Nephron (organoid): ENCODE results near the gene PRSS53.

ENCODE experiments used
- H3K27ac Mint-ChIP-seq, 3 experiments: 2 replicates each; pipeline ENCODE4 v1.8.0; 2020; ENCODE audit warnings: mixed read lengths in 3 of 3, mild to moderate bottlenecking in 2 of 3, moderate library complexity in 1 of 3
- H3K27me3 Mint-ChIP-seq: 2 replicates; pipeline ENCODE4 v1.8.0; 2021; ENCODE audit warnings: low read depth, mild to moderate bottlenecking, moderate library complexity, mixed read lengths
- H3K36me3 Mint-ChIP-seq: 2 replicates; pipeline ENCODE4 v1.8.0; 2020; ENCODE audit warnings: low read depth, mixed read lengths
- H3K4me1 Mint-ChIP-seq: 2 replicates; pipeline ENCODE4 v1.8.0; 2020; ENCODE audit warnings: mixed read lengths
- H3K4me3 Mint-ChIP-seq, 3 experiments: 2 replicates each; pipeline ENCODE4 v1.8.0; 2020; ENCODE audit warnings: mild to moderate bottlenecking in 3 of 3, mixed read lengths in 3 of 3, moderate library complexity in 2 of 3
- H3K9me3 Mint-ChIP-seq: 2 replicates; pipeline ENCODE4 v1.8.0; 2020; ENCODE audit warnings: mixed read lengths
- CTCF ChIP-seq, 3 experiments: fragments of 200-600 bp; sonication (generic); IDR thresholded peaks; one replicate each; pipeline ENCODE4 v1.5.0; 2021; ENCODE audit warnings: antibody characterized with exemption in 3 of 3; ENCODE audit not compliant: unreplicated experiment in 3 of 3

The PRSS53 gene

GRCh38 chr16:31038993-31039392 is 49.8 kb downstream of the PRSS53 start:
- H3K9me3 Mint-ChIP-seq: no peaks in the 10 kb centered on the region
- H3K4me3 Mint-ChIP-seq: no peak overlapping the region
- no peaks in the 10 kb centered on the region for H3K27me3 Mint-ChIP-seq
- no peak overlapping the region for H3K27ac Mint-ChIP-seq
- peaks cover 21% of the 10 kb centered on the region for H3K36me3 Mint-ChIP-seq
- TF ChIP-seq CTCF (IDR thresholded peaks at IDR 0.05; ENCODE audit: unreplicated experiment in 3 of 3): no peak
- peaks cover 8% of the 10 kb centered on the region for H3K4me1 Mint-ChIP-seq

- no peak for TF ChIP-seq CTCF (IDR thresholded peaks at IDR 0.05; ENCODE audit: unreplicated experiment in 3 of 3)
- H3K27me3 Mint-ChIP-seq: no peaks in the 10 kb centered on the region
- peaks cover 19% of the 10 kb centered on the region for H3K4me1 Mint-ChIP-seq
- H3K9me3 Mint-ChIP-seq: no peaks in the 10 kb centered on the region
- H3K4me3 Mint-ChIP-seq: peak overlapping the region in 2 of 3 experiments; percentile 34 to 40
- H3K36me3 Mint-ChIP-seq: peaks cover 16% of the 10 kb centered on the region
- H3K27ac Mint-ChIP-seq: no peak overlapping the region
Observed at GRCh38 chr16:31036691-31037090, 52.1 kb downstream of the PRSS53 start.

GRCh38 chr16:31033709-31034492 is 54.8 kb downstream of the PRSS53 start:
- H3K4me3 Mint-ChIP-seq: peak overlapping the region; percentile 92 to 95 (median 94)
- peaks cover 3% of the 10 kb centered on the region for H3K27me3 Mint-ChIP-seq

More at GRCh38 chr16:31033709-31034492, 54.8 kb downstream of the PRSS53 start:
- peaks cover 20% of the 10 kb centered on the region for H3K4me1 Mint-ChIP-seq
- H3K27ac Mint-ChIP-seq: peak overlapping the region; percentile 94 to 97 (median 95)
- TF ChIP-seq CTCF (IDR thresholded peaks at IDR 0.05; ENCODE audit: unreplicated experiment in 3 of 3): no peak
- peaks cover 16% of the 10 kb centered on the region for H3K36me3 Mint-ChIP-seq
- H3K9me3 Mint-ChIP-seq: no peaks in the 10 kb centered on the region
